Thoracic aorta (tissue), 2 donors: ENCODE results near the gene LAMA5. TPM values are rescaled to one million over a fixed set of nuclear protein-coding genes. Genes with fewer than 3 reads are reported as not detected.

Experiments
- ATAC-seq: fragments of 150-250 bp; one replicate; pipeline ENCODE4 v1.8.0; 2017; ENCODE audit warnings: low read depth; ENCODE audit not compliant: insufficient number of reproducible peaks, low FRiP score
- DNase-seq: peaks from one replicate; pipeline ENCODE4 v3.0.0-alpha.2; 2020; ENCODE audit warnings: low spot score
- H3K27ac ChIP-seq, 2 donors: fragments of 200-600 bp; sonication (generic); 1 replicate in 1 of 2; 2 replicates in 1 of 2; pipeline ENCODE4 v1.5.1; 2016; ENCODE audit warnings: mild to moderate bottlenecking in 2 of 2, moderate library complexity in 2 of 2
- H3K27me3 ChIP-seq: fragments of 200-600 bp; sonication (generic); replicated peaks from 2 replicates; pipeline ENCODE4 v1.6.0; 2016; ENCODE audit warnings: mild to moderate bottlenecking; ENCODE audit not compliant: insufficient read depth
- H3K36me3 ChIP-seq: fragments of 200-600 bp; sonication (generic); one replicate; pipeline ENCODE4 v1.5.1; 2016
- H3K4me1 ChIP-seq, 2 donors: fragments of 200-600 bp; sonication (generic); 1 replicate in 1 of 2; 2 replicates in 1 of 2; pipeline versions ENCODE4 v1.5.1 to v1.6.0; 2016; ENCODE audit warnings: low read depth in 2 of 2, mild to moderate bottlenecking in 1 of 2; ENCODE audit not compliant: control insufficient read depth in 1 of 2
- H3K4me3 ChIP-seq: fragments of 200-600 bp; sonication (generic); 2 replicates; pipeline ENCODE4 v1.5.1; 2016; ENCODE audit warnings: mild to moderate bottlenecking
- H3K9me3 ChIP-seq: fragments of 200-600 bp; sonication (generic); 2 replicates; pipeline ENCODE4 v1.5.1; 2016
- CTCF ChIP-seq: fragments of 200-600 bp; sonication (generic); IDR thresholded peaks from one replicate; pipeline ENCODE4 v1.5.1; 2019; ENCODE audit warnings: antibody characterized with exemption
- total RNA-seq, 2 donors: library from RNA; depleted of rRNA; stranded (reverse); fragments of >200 nt; gene quantifications; one replicate each; pipeline versions ENCODE4 v1.1.0 to v1.2.3, GENCODE V29; 2016

Gene LAMA5
- total RNA-seq, 2 donors from 2014 or later, result 289 to 333 TPM

- no peaks in the 10 kb centered on the region for H3K27me3 ChIP-seq
- H3K4me3 ChIP-seq, result no peak overlapping the region
- H3K4me1 ChIP-seq, result no peaks in the 10 kb centered on the region
- H3K9me3 ChIP-seq, result no peaks in the 10 kb centered on the region
- no peak for ATAC-seq
- no peak for DNase-seq
- no peaks in the 10 kb centered on the region for H3K36me3 ChIP-seq
- TF ChIP-seq CTCF, result no peak
- no peak overlapping the region for H3K27ac ChIP-seq
Observed at GRCh38 chr20:62398120-62398821, 31.2 kb upstream of the LAMA5 start.

- H3K27ac ChIP-seq, result no peak overlapping the region
- no peak overlapping the region for H3K4me3 ChIP-seq
- no peaks in the 10 kb centered on the region for H3K9me3 ChIP-seq
- DNase-seq (no peak), ATAC-seq (no peak)
- no peak for TF ChIP-seq CTCF
- H3K36me3 ChIP-seq, result peaks cover 4% of the 10 kb centered on the region
- H3K27me3 ChIP-seq, result no peaks in the 10 kb centered on the region
- no peaks in the 10 kb centered on the region for H3K4me1 ChIP-seq
Observed at GRCh38 chr20:62396367-62397239, 29.5 kb upstream of the LAMA5 start.

GRCh38 chr20:62395311-62396242 lies 28.5 kb upstream of the LAMA5 start:
- H3K27ac ChIP-seq, result no peak overlapping the region
- no peaks in the 10 kb centered on the region for H3K9me3 ChIP-seq
- TF ChIP-seq CTCF, result no peak
- DNase-seq, result no peak
- no peak for ATAC-seq
- no peak overlapping the region for H3K4me3 ChIP-seq
- H3K4me1 ChIP-seq, result no peaks in the 10 kb centered on the region
- H3K27me3 ChIP-seq, result no peaks in the 10 kb centered on the region
- peaks cover 9% of the 10 kb centered on the region for H3K36me3 ChIP-seq

- no peak for TF ChIP-seq CTCF
- no peak for DNase-seq
Observed at GRCh38 chr20:62394248-62395245, 27.4 kb upstream of the LAMA5 start.

More at GRCh38 chr20:62394248-62395245, 27.4 kb upstream of the LAMA5 start:
- ATAC-seq, result no peak
- H3K9me3 ChIP-seq, result no peaks in the 10 kb centered on the region
- no peak overlapping the region for H3K4me3 ChIP-seq
- H3K4me1 ChIP-seq, result no peaks in the 10 kb centered on the region
- peaks cover 9% of the 10 kb centered on the region for H3K36me3 ChIP-seq
- H3K27me3 ChIP-seq, result no peaks in the 10 kb centered on the region
- H3K27ac ChIP-seq, result no peak overlapping the region
